SU-DHL-6 (cell line): ENCODE measurements around the gene CLIC4.

Experiments used
- H2AFZ ChIP-seq: fragments of 200-600 bp; sonication (generic); 2 replicates; pipeline ENCODE4 v1.6.1; 2014; ENCODE audit warnings: low read depth, mild to moderate bottlenecking, moderate library complexity, mixed read lengths, antibody characterized with exemption, low read length; ENCODE audit not compliant: severe bottlenecking
- H3F3A ChIP-seq: fragments of 200-600 bp; shearing (Covaris generic); 2 replicates; pipeline ENCODE4 v1.6.0; 2016; ENCODE audit warnings: antibody characterized with exemption, mild to moderate bottlenecking; ENCODE audit not compliant: insufficient read depth
- H3K27ac ChIP-seq: fragments of 200-600 bp; sonication (generic); 2 replicates; pipeline ENCODE4 v1.5.1; 2016; ENCODE audit warnings: low read depth, mild to moderate bottlenecking, low read length, moderate library complexity, mixed read lengths
- H3K27me3 ChIP-seq: fragments of 200-600 bp; sonication (generic), shearing (Covaris generic); 2 replicates; pipeline ENCODE4 v1.6.0; 2014; ENCODE audit warnings: mild to moderate bottlenecking, low read length
- H3K36me3 ChIP-seq: fragments of 200-600 bp; sonication (generic); 2 replicates; pipeline ENCODE4 v1.6.1; 2014; ENCODE audit warnings: mild to moderate bottlenecking, low read length, mixed read lengths
- H3K4me2 ChIP-seq: fragments of 300-600, 200-600 bp; shearing (Covaris generic), sonication (generic); 2 replicates; pipeline ENCODE4 v1.6.0; 2014; ENCODE audit warnings: low read length, low read depth, mild to moderate bottlenecking; ENCODE audit not compliant: poor library complexity, severe bottlenecking
- H3K4me3 ChIP-seq: fragments of 200-600 bp; sonication (generic); 2 replicates; pipeline ENCODE4 v1.5.1; 2014; ENCODE audit warnings: antibody characterized with exemption, low read length, mild to moderate bottlenecking, mixed read lengths; ENCODE audit not compliant: insufficient read depth, poor library complexity, severe bottlenecking
- H3K79me2 ChIP-seq: fragments of 200-600 bp; sonication (generic); 2 replicates; pipeline ENCODE4 v1.6.1; 2014; ENCODE audit warnings: mild to moderate bottlenecking, low read length, moderate library complexity; ENCODE audit not compliant: insufficient read depth
- H3K9ac ChIP-seq: fragments of 200-600 bp; sonication (generic); 2 replicates; pipeline ENCODE4 v1.7.0; 2014; ENCODE audit warnings: mild to moderate bottlenecking, low read length
- H3K9me2 ChIP-seq: fragments of 200-600 bp; sonication (generic); replicated peaks from 2 replicates; pipeline ENCODE4 v1.6.1; 2014; ENCODE audit warnings: low read length; ENCODE audit not compliant: insufficient read depth
- H3K9me3 ChIP-seq: fragments of 200-600 bp; sonication (generic); 2 replicates; pipeline ENCODE4 v1.6.1; 2014; ENCODE audit warnings: low read length, mixed read lengths; ENCODE audit not compliant: insufficient read depth
- H4K20me1 ChIP-seq: fragments of 200-600 bp; sonication (generic); 2 replicates; pipeline ENCODE4 v1.6.1; 2014; ENCODE audit warnings: low read depth, mild to moderate bottlenecking, antibody characterized with exemption, low read length, moderate library complexity, mixed read lengths
- EZH2phosphoT487 ChIP-seq: fragments of 200-600 bp; sonication (generic), shearing (Covaris generic); conservative IDR thresholded peaks from 2 replicates; pipeline ENCODE4 v1.6.1; 2018; ENCODE audit warnings: mild to moderate bottlenecking, antibody characterized with exemption, low read length, moderate library complexity, mixed read lengths
- TF ChIP-seq, protein P1 (sequence below): fragments of 200-600 bp; sonication (generic); IDR thresholded peaks from one replicate; pipeline ENCODE4 v1.5.1; 2017; ENCODE audit warnings: antibody characterized with exemption, mild to moderate bottlenecking, low read length, moderate library complexity; ENCODE audit not compliant: insufficient read depth, poor library complexity, severe bottlenecking

CLIC4 gene

GRCh38 chr1:24860841-24861240 lies 115.6 kb downstream of the CLIC4 start:
- Histone ChIP-seq H3K79me2 (no peaks in the 10 kb centered on the region), H3K9ac (no peak overlapping the region), H4K20me1 (no peaks in the 10 kb centered on the region), H2AFZ (no peak overlapping the region), H3K9me2 (no peaks in the 10 kb centered on the region), H3K36me3 (no peaks in the 10 kb centered on the region), H3K9me3 (no peaks in the 10 kb centered on the region), H3K27ac (no peak overlapping the region), H3K4me2 (no peak overlapping the region), H3K27me3 (no peaks in the 10 kb centered on the region), H3F3A (no peaks in the 10 kb centered on the region), H3K4me3 (no peak overlapping the region)
- no peak for TF ChIP-seq EZH2phosphoT487
- TF ChIP-seq, protein P1, sequence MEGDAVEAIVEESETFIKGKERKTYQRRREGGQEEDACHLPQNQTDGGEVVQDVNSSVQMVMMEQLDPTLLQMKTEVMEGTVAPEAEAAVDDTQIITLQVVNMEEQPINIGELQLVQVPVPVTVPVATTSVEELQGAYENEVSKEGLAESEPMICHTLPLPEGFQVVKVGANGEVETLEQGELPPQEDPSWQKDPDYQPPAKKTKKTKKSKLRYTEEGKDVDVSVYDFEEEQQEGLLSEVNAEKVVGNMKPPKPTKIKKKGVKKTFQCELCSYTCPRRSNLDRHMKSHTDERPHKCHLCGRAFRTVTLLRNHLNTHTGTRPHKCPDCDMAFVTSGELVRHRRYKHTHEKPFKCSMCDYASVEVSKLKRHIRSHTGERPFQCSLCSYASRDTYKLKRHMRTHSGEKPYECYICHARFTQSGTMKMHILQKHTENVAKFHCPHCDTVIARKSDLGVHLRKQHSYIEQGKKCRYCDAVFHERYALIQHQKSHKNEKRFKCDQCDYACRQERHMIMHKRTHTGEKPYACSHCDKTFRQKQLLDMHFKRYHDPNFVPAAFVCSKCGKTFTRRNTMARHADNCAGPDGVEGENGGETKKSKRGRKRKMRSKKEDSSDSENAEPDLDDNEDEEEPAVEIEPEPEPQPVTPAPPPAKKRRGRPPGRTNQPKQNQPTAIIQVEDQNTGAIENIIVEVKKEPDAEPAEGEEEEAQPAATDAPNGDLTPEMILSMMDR, result no peak

GRCh38 chr1:24861821-24862727 lies 116.8 kb downstream of the CLIC4 start:
- Histone ChIP-seq H3K4me2 (no peak overlapping the region), H3K79me2 (no peaks in the 10 kb centered on the region), H2AFZ (no peak overlapping the region), H4K20me1 (no peaks in the 10 kb centered on the region), H3K27ac (no peak overlapping the region), H3K4me3 (no peak overlapping the region), H3K27me3 (no peaks in the 10 kb centered on the region), H3F3A (no peaks in the 10 kb centered on the region), H3K9me3 (no peaks in the 10 kb centered on the region), H3K9me2 (no peaks in the 10 kb centered on the region), H3K36me3 (no peaks in the 10 kb centered on the region), H3K9ac (no peak overlapping the region)
- TF ChIP-seq EZH2phosphoT487, result no peak
- TF ChIP-seq, protein P1, result no peak

GRCh38 chr1:24862775-24863483 lies 117.7 kb downstream of the CLIC4 start:
- Histone ChIP-seq H3K4me2 (no peak overlapping the region), H4K20me1 (no peaks in the 10 kb centered on the region), H3K9ac (no peak overlapping the region), H3K27me3 (no peaks in the 10 kb centered on the region), H3F3A (no peaks in the 10 kb centered on the region), H3K27ac (no peak overlapping the region), H3K9me3 (no peaks in the 10 kb centered on the region), H2AFZ (no peak overlapping the region), H3K4me3 (no peak overlapping the region), H3K36me3 (no peaks in the 10 kb centered on the region), H3K9me2 (no peaks in the 10 kb centered on the region), H3K79me2 (no peaks in the 10 kb centered on the region)
- TF ChIP-seq, protein P1, result no peak
- no peak for TF ChIP-seq EZH2phosphoT487
